T-helper 2 cell (primary cell): Measurements from ENCODE around the gene TMEM63C.

ENCODE experiments used
- DNase-seq, 5 experiments: peaks; one replicate each; pipeline versions ENCODE4 v3.0.0 to v3.0.0-alpha.2; 2012 to 2022

Gene TMEM63C

GRCh38 chr14:77281852-77282410 lies 100.3 kb downstream of the TMEM63C start:
- no peak for DNase-seq

- DNase-seq = no peak
Measured at GRCh38 chr14:77284066-77284465, 102.5 kb downstream of the TMEM63C start.

GRCh38 chr14:77284466-77284865 lies 102.9 kb downstream of the TMEM63C start:
- DNase-seq = no peak

- no peak for DNase-seq
Measured at GRCh38 chr14:77286576-77286975, 105.0 kb downstream of the TMEM63C start.

GRCh38 chr14:77290705-77291104 lies 109.1 kb downstream of the TMEM63C start:
- no peak for DNase-seq

GRCh38 chr14:77296155-77296554 lies 114.6 kb downstream of the TMEM63C start:
- DNase-seq = no peak

GRCh38 chr14:77296906-77297305 lies 115.3 kb downstream of the TMEM63C start:
- DNase-seq = no peak

GRCh38 chr14:77299771-77300170 lies 118.2 kb downstream of the TMEM63C start:
- no peak for DNase-seq

- DNase-seq = peak in 3 of 5 experiments; percentile 24 to 56 (median 25)
Measured at GRCh38 chr14:77301103-77301502, 119.5 kb downstream of the TMEM63C start.

- peak in 2 of 5 experiments; percentile 9 to 79 for DNase-seq
Measured at GRCh38 chr14:77302926-77303325, 121.3 kb downstream of the TMEM63C start.

GRCh38 chr14:77303417-77304156 lies 122.0 kb downstream of the TMEM63C start:
- DNase-seq = peak in 2 of 5 experiments; percentile 10 to 85

- no peak for DNase-seq
Measured at GRCh38 chr14:77305696-77306095, 124.1 kb downstream of the TMEM63C start.

- DNase-seq = no peak
Measured at GRCh38 chr14:77306416-77306815, 124.8 kb downstream of the TMEM63C start.

- no peak for DNase-seq
Measured at GRCh38 chr14:77306851-77307496, 125.4 kb downstream of the TMEM63C start.
